Hepatocyte (in vitro differentiated cells): ENCODE results near the gene TMEM63B.

Source experiments
- EZH2phosphoT487 ChIP-seq: fragments of 200-600 bp; sonication (generic); IDR thresholded peaks from one replicate; pipeline ENCODE4 v1.6.1; 2018; ENCODE audit warnings: antibody characterized with exemption, mild to moderate bottlenecking, low read depth, moderate library complexity; ENCODE audit not compliant: unreplicated experiment, severe bottlenecking
- TF ChIP-seq, protein P1 (sequence below): fragments of 200-600 bp; sonication (generic); IDR thresholded peaks from 2 replicates; pipeline ENCODE4 v1.5.1; 2016; ENCODE audit warnings: antibody characterized with exemption, mild to moderate bottlenecking; ENCODE audit not compliant: poor library complexity

DNA sequence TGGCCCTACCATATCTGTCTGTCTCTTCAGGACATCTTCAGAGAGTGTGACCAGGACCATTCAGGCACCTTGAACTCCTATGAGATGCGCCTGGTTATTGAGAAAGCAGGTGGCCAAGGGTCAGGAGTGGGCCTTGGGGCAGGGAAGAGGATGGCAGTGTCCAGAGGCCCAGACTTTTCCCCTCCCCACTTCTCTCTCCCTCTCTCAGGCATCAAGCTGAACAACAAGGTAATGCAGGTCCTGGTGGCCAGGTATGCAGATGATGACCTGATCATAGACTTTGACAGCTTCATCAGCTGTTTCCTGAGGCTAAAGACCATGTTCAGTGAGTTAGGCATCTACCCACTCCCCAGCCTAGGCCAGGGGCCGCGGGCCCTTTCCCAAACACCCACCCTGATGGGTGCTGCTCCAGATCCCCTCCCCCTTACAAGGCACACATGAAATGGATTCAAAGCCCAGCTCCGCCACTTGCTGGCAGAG, 55.6 kb downstream of the TMEM63B start:
- TF ChIP-seq, protein P1, sequence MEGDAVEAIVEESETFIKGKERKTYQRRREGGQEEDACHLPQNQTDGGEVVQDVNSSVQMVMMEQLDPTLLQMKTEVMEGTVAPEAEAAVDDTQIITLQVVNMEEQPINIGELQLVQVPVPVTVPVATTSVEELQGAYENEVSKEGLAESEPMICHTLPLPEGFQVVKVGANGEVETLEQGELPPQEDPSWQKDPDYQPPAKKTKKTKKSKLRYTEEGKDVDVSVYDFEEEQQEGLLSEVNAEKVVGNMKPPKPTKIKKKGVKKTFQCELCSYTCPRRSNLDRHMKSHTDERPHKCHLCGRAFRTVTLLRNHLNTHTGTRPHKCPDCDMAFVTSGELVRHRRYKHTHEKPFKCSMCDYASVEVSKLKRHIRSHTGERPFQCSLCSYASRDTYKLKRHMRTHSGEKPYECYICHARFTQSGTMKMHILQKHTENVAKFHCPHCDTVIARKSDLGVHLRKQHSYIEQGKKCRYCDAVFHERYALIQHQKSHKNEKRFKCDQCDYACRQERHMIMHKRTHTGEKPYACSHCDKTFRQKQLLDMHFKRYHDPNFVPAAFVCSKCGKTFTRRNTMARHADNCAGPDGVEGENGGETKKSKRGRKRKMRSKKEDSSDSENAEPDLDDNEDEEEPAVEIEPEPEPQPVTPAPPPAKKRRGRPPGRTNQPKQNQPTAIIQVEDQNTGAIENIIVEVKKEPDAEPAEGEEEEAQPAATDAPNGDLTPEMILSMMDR: no peak
- TF ChIP-seq EZH2phosphoT487: no peak
